ENCODE measurements around the gene TENM4.
A peak's percentile ranks its signal among the peaks of the same experiment; 100 is the strongest.

Gene TENM4

DNA sequence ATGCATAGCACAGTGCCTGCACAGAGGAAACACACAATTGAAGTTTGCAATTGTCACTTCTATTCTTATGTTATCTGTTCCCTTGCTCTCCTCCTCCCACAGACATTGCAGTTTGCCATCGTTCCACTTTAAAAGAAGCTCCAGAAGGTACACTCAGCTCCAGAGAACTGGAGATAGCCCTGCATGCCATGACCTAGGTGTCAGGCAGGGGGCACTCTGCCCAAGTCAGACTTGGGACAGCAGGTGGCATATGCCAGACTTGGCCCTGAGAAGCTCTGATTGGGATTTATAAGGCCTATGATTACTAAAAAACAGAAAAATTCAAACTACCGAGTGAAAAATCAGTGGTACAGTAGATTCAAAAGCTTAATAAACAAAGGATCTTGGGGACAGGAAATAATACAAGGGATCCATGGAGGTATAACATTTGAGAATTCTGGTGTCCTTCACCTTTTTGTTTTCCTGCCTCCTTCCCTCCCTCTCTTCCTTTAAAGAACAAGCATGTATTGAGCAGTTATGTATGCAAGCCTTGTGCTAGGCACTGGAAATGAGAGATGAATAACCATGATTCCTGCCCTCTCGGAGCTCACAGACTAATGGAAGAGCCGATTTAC lies 40.0 kb downstream of the TENM4 start:
- peak; percentile 36 for TF ChIP-seq RAD21 (IDR thresholded peaks at IDR 0.05; ENCODE audit: low read depth)
- TF ChIP-seq TAF1 (IDR thresholded peaks at IDR 0.05; ENCODE audit: low read depth): no peak
- TF ChIP-seq EGR1 (IDR thresholded peaks at IDR 0.05): no peak

DNA sequence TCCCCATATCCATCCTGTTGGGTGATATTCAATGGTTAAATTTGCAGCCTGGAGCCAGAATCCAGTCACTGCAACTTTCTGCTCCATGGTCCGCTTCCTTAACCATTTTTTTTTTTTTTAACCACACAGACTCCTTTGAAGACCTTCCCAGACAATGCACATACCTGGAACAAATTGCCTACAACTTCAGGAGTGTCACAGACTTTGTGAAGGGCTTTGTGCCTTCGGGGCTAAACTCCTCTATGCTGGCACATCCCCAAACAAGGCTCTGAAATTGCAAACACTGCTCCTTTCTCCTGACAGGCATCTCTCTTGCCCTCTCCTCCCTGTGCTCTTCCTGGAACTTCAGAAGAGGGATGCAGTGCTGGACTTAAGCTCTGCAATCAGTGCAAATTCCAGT lies 40.6 kb downstream of the TENM4 start:
- TF ChIP-seq TAF1 (IDR thresholded peaks at IDR 0.05; ENCODE audit: low read depth) (no peak), EGR1 (IDR thresholded peaks at IDR 0.05) (no peak), NFIC (IDR thresholded peaks at IDR 0.05) (no peak), TCF12 (IDR thresholded peaks at IDR 0.05; ENCODE audit: low read depth) (no peak), EP300 (IDR thresholded peaks at IDR 0.05; ENCODE audit: borderline replicate concordance) (no peak), TEAD4 (IDR thresholded peaks at IDR 0.05) (no peak), YY1 (IDR thresholded peaks at IDR 0.05; ENCODE audit: low read depth) (no peak), CREB1 (IDR thresholded peaks at IDR 0.05; ENCODE audit: low read depth) (no peak), RAD21 (IDR thresholded peaks at IDR 0.05; ENCODE audit: low read depth) (no peak), FOXM1 (IDR thresholded peaks at IDR 0.05; ENCODE audit: borderline replicate concordance, low read depth) (no peak)
- TF ChIP-seq, protein P1, sequence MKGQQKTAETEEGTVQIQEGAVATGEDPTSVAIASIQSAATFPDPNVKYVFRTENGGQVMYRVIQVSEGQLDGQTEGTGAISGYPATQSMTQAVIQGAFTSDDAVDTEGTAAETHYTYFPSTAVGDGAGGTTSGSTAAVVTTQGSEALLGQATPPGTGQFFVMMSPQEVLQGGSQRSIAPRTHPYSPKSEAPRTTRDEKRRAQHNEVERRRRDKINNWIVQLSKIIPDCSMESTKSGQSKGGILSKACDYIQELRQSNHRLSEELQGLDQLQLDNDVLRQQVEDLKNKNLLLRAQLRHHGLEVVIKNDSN (IDR thresholded peaks at IDR 0.05): no peak
- TF ChIP-seq, protein P2, sequence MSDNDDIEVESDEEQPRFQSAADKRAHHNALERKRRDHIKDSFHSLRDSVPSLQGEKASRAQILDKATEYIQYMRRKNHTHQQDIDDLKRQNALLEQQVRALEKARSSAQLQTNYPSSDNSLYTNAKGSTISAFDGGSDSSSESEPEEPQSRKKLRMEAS (IDR thresholded peaks at IDR 0.05): no peak
- TF ChIP-seq, protein P3, sequence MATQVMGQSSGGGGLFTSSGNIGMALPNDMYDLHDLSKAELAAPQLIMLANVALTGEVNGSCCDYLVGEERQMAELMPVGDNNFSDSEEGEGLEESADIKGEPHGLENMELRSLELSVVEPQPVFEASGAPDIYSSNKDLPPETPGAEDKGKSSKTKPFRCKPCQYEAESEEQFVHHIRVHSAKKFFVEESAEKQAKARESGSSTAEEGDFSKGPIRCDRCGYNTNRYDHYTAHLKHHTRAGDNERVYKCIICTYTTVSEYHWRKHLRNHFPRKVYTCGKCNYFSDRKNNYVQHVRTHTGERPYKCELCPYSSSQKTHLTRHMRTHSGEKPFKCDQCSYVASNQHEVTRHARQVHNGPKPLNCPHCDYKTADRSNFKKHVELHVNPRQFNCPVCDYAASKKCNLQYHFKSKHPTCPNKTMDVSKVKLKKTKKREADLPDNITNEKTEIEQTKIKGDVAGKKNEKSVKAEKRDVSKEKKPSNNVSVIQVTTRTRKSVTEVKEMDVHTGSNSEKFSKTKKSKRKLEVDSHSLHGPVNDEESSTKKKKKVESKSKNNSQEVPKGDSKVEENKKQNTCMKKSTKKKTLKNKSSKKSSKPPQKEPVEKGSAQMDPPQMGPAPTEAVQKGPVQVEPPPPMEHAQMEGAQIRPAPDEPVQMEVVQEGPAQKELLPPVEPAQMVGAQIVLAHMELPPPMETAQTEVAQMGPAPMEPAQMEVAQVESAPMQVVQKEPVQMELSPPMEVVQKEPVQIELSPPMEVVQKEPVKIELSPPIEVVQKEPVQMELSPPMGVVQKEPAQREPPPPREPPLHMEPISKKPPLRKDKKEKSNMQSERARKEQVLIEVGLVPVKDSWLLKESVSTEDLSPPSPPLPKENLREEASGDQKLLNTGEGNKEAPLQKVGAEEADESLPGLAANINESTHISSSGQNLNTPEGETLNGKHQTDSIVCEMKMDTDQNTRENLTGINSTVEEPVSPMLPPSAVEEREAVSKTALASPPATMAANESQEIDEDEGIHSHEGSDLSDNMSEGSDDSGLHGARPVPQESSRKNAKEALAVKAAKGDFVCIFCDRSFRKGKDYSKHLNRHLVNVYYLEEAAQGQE (IDR thresholded peaks at IDR 0.05; ENCODE audit: low read depth): no peak

DNA sequence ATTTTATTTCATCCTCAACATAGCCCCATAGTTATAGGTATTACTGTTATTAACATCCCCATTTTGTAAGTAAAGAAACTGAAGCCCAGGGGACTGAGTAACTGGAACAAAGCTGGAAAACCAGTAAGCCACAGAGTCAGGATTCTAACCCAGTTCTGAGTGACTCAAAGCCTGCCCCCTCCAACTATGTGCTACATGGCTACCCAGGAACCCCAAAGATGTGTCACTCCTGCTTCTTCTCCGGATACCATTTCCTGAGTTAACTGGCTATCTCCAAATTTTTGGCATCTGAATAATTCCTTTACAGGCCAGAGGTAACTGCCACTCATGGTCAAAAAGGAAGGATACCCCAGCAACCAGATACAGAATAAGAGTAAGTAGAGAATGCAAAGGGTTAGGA lies 43.6 kb downstream of the TENM4 start:
- TF ChIP-seq CEBPB (IDR thresholded peaks at IDR 0.05): no peak
- no peak for TF ChIP-seq TEAD4 (IDR thresholded peaks at IDR 0.05)
- TF ChIP-seq TAF1 (IDR thresholded peaks at IDR 0.05; ENCODE audit: low read depth): no peak
- no peak for TF ChIP-seq RAD21 (IDR thresholded peaks at IDR 0.05; ENCODE audit: low read depth)
- no peak for TF ChIP-seq ZBTB7A (IDR thresholded peaks at IDR 0.05; ENCODE audit: low read depth)
- TF ChIP-seq, protein P3 (IDR thresholded peaks at IDR 0.05; ENCODE audit: low read depth): no peak
- TF ChIP-seq, protein P2 (IDR thresholded peaks at IDR 0.05): no peak
- TF ChIP-seq TCF12 (IDR thresholded peaks at IDR 0.05; ENCODE audit: low read depth): no peak

DNA sequence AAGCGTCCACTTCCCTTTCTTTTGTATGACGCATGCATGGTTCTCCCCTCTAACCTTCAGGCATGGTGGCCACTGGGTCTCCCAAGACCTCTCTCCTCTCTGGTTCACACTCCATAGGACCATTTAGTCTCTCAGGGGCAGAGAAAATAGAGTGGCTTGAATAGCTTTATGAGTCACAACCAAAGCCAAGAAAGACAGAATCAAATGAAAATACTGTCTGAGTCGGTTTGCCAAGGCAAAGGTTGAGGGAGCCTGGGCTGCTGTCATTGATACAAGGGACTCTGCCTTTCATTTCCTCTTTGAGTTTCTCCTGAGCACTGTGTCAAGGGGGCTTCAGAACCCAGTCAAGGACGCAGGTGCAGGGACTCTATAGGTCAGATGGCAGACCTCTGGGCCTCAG lies 44.2 kb downstream of the TENM4 start:
- TF ChIP-seq YY1 (IDR thresholded peaks at IDR 0.05; ENCODE audit: low read depth) (no peak), EGR1 (IDR thresholded peaks at IDR 0.05) (no peak), CEBPB (IDR thresholded peaks at IDR 0.05) (no peak), TCF12 (IDR thresholded peaks at IDR 0.05; ENCODE audit: low read depth) (no peak), FOXM1 (IDR thresholded peaks at IDR 0.05; ENCODE audit: borderline replicate concordance, low read depth) (no peak), TAF1 (IDR thresholded peaks at IDR 0.05; ENCODE audit: low read depth) (no peak), RAD21 (IDR thresholded peaks at IDR 0.05; ENCODE audit: low read depth) (no peak), TEAD4 (IDR thresholded peaks at IDR 0.05) (no peak), CREB1 (IDR thresholded peaks at IDR 0.05; ENCODE audit: low read depth) (no peak), NFIC (IDR thresholded peaks at IDR 0.05) (no peak), ZBTB7A (IDR thresholded peaks at IDR 0.05; ENCODE audit: low read depth) (no peak), EP300 (IDR thresholded peaks at IDR 0.05; ENCODE audit: borderline replicate concordance) (no peak)
- TF ChIP-seq, protein P3 (IDR thresholded peaks at IDR 0.05; ENCODE audit: low read depth): no peak
- TF ChIP-seq, protein P1 (IDR thresholded peaks at IDR 0.05): no peak
- TF ChIP-seq, protein P2 (IDR thresholded peaks at IDR 0.05): no peak

All from Ishikawa (cell line).